GM12878 (cell line): ENCODE results near the gene RPL32. TPM values are rescaled to one million over a fixed set of nuclear protein-coding genes. Genes with fewer than 3 reads are reported as not detected.

Source experiments
- ATAC-seq: fragments of 200-7000 bp; cut with Tn5 transposase; 3 replicates; pipeline ENCODE4 v1.9.1; 2020; ENCODE audit warnings: mild to moderate bottlenecking, moderate library complexity
- BruUV-seq: library from RNA; stranded (reverse); fragments of 400-500 nt; replicated peaks from 2 replicates; lab custom pipeline; 2021; lab: Mats Ljungman, UMichigan
- CTCF ChIA-PET: fragments of 300-600 bp; sonication (Branson Sonifier 250); formaldehyde crosslinking; extraction: SDS; loops from one replicate; lab custom pipeline; 2021; ENCODE audit warnings: inconsistent platforms; lab: Yijun Ruan, JAX
- POLR2A ChIA-PET: fragments of 350-600 bp; formaldehyde crosslinking; extraction: SDS; loops from one replicate; lab custom pipeline; 2021; ENCODE audit warnings: inconsistent platforms; lab: Charles Lee
- RAD21 ChIA-PET: fragments of 300-600 bp; sonication (Branson Sonifier 250); formaldehyde crosslinking; loops from one replicate; lab custom pipeline; 2023; ENCODE audit warnings: antibody characterized with exemption; ENCODE audit not compliant: unreplicated experiment; lab: Charles Lee
- SMC1A ChIA-PET: fragments of 300-600 bp; sonication (Branson Sonifier 250); formaldehyde crosslinking; loops from one replicate; lab custom pipeline; 2023; ENCODE audit not compliant: unreplicated experiment, uncharacterized antibody; lab: Charles Lee
- DNase-seq: peaks from one replicate; pipeline ENCODE4 v3.0.0-alpha.2; 2011; ENCODE audit warnings: low read depth, low spot score
- FAIRE-seq: peaks from 3 replicates; lab custom pipeline; 2011; peaks lifted over from hg19 to GRCh38; lab: Jason Lieb, UNC
- H2AFZ ChIP-seq: 2 replicates; pipeline ENCODE4 v1.6.0; 2011; ENCODE audit warnings: low read depth, low read length, control low read depth; ENCODE audit not compliant: control insufficient read depth
- H3K27ac ChIP-seq: 2 replicates; pipeline ENCODE4 v1.5.1; 2011; ENCODE audit warnings: control low read depth; ENCODE audit not compliant: control insufficient read depth, insufficient read depth
- H3K27me3 ChIP-seq, 2 experiments: replicated peaks in 1 of 2; 2 replicates each; pipeline versions ENCODE4 v1.6.0 to v1.6.1; 2011; ENCODE audit warnings: low read length in 1 of 2; ENCODE audit not compliant: control insufficient read depth in 2 of 2, insufficient read depth in 2 of 2
- H3K36me3 ChIP-seq, 2 experiments: 2 replicates each; pipeline ENCODE4 v1.5.1; 2011; ENCODE audit warnings: low read length in 1 of 2; ENCODE audit not compliant: control insufficient read depth in 2 of 2, insufficient read depth in 2 of 2
- H3K4me1 ChIP-seq: 2 replicates; pipeline ENCODE4 v1.6.1; 2011; ENCODE audit warnings: mild to moderate bottlenecking, low read length, moderate library complexity, mixed read lengths; ENCODE audit not compliant: control insufficient read depth, insufficient read depth
- H3K4me2 ChIP-seq: 2 replicates; pipeline ENCODE4 v1.6.0; 2011; ENCODE audit warnings: control low read depth; ENCODE audit not compliant: control insufficient read depth, insufficient read depth
- H3K4me3 ChIP-seq: fragments of 200-600 bp; sonication (generic); 2 replicates; pipeline ENCODE4 v1.5.1; 2016
- H3K79me2 ChIP-seq: 2 replicates; pipeline ENCODE4 v1.6.0; 2011; ENCODE audit warnings: low read length; ENCODE audit not compliant: control insufficient read depth, insufficient read depth
- H3K9ac ChIP-seq: 2 replicates; pipeline ENCODE4 v1.8.0; 2011; ENCODE audit warnings: low read length, control low read depth, mixed read lengths; ENCODE audit not compliant: control insufficient read depth, insufficient read depth
- H3K9me3 ChIP-seq: replicated peaks from 3 replicates; pipeline ENCODE4 v1.5.1; 2011; ENCODE audit warnings: mild to moderate bottlenecking, low read length; ENCODE audit not compliant: control insufficient read depth, insufficient read depth
- H4K20me1 ChIP-seq: 2 replicates; pipeline ENCODE4 v1.6.0; 2011; ENCODE audit not compliant: control insufficient read depth, insufficient read depth
- DPF2 ChIP-seq: fragments of 450-650 bp; IDR thresholded peaks from 2 replicates; pipeline ENCODE4 v1.6.1; 2017; ENCODE audit warnings: mild to moderate bottlenecking
- ETV6 ChIP-seq, 2 experiments: fragments of 450-650 bp in 1 of 2; IDR thresholded peaks in 1 of 2; conservative IDR thresholded peaks in 1 of 2; 2 replicates each; pipeline ENCODE4 v1.6.1; 2014; ENCODE audit warnings: antibody characterized with exemption in 1 of 2, borderline replicate concordance in 1 of 2, low read depth in 1 of 2, mild to moderate bottlenecking in 1 of 2, moderate library complexity in 1 of 2
- JUNB ChIP-seq: IDR thresholded peaks from 2 replicates; pipeline ENCODE4 v1.6.1; 2016; ENCODE audit warnings: antibody characterized with exemption, mild to moderate bottlenecking
- JUND ChIP-seq: IDR thresholded peaks from 2 replicates; pipeline ENCODE4 v1.6.1; 2012; ENCODE audit warnings: low read depth, mild to moderate bottlenecking, low read length, improper control_type of control experiment, moderate library complexity
- KDM1A ChIP-seq: fragments of 200-600 bp; sonication (generic); IDR thresholded peaks from 2 replicates; pipeline ENCODE4 v1.6.1; 2016; ENCODE audit warnings: borderline replicate concordance
- RAD51 ChIP-seq: fragments of 450-650 bp; IDR thresholded peaks from 2 replicates; pipeline ENCODE4 v1.6.1; 2016; ENCODE audit warnings: moderate library complexity, mild to moderate bottlenecking, inconsistent platforms
- RELA ChIP-seq: fragments of 450-650 bp; IDR thresholded peaks from 2 replicates; pipeline ENCODE4 v1.8.0; 2014; ENCODE audit warnings: borderline replicate concordance; ENCODE audit not compliant: partially characterized antibody
- SMAD1 ChIP-seq: fragments of 450-650 bp; IDR thresholded peaks from 2 replicates; pipeline ENCODE4 v1.6.1; 2018; ENCODE audit warnings: mild to moderate bottlenecking, low read depth; ENCODE audit not compliant: partially characterized antibody
- ZNF384 ChIP-seq: IDR thresholded peaks from 2 replicates; pipeline ENCODE4 v1.6.1; 2012; ENCODE audit warnings: low read depth, mild to moderate bottlenecking, low read length, improper control_type of control experiment, borderline replicate concordance
- ZSCAN29 ChIP-seq: fragments of 450-650 bp; IDR thresholded peaks from 2 replicates; pipeline ENCODE4 v1.6.1; 2017; ENCODE audit warnings: mild to moderate bottlenecking, moderate library complexity
- WGBS: methylation state at CpG from one replicate; pipeline ENCODE4 v1.1.6; 2016; ENCODE audit warnings: low lambda C conversion rate; ENCODE audit not compliant: insufficient replicate concordance, insufficient coverage; ENCODE audit errors: missing lambda C conversion rate; 5-methylcytosine and 5-hydroxymethylcytosine counted together
- in situ Hi-C: fragments of 300-500 bp; cut with MboI; formaldehyde crosslinking; loops from 9 replicates; pipeline ENCODE4 v1.14.3; 2018; ENCODE audit warnings: mixed read lengths
- intact Hi-C: fragments of 100-400 bp; cut with micrococcal nuclease; formaldehyde crosslinking; loops from one replicate; pipeline ENCODE4 v1.14.2; 2022; ENCODE audit not compliant: unreplicated experiment
- polyA plus RNA-seq, 11 experiments: library from polyadenylated mRNA; depleted of rRNA in 4 of 11; unstranded in 6 of 11; stranded (reverse) in 5 of 11; fragments of >200 nt; fragmentation: Nextera tagmentation in 4 of 11; fragmentation: Illumina TruSeq in 1 of 11; extraction: Ambion mirVana in 4 of 11; extraction: Trizol in 1 of 11; gene quantifications; 1 replicate in 1 of 11; 2 replicates in 10 of 11; pipeline versions ENCODE4 v1.2.1 to v1.2.3, GENCODE V29; 2011 to 2016; ENCODE audit warnings: inconsistent platforms in 2 of 11, missing spikeins in 2 of 11, low read depth in 1 of 11
- total RNA-seq, 4 experiments: library from RNA; depleted of rRNA in 3 of 4; stranded (reverse); fragments of >200 nt in 3 of 4; fragmentation: Illumina TruSeq in 1 of 4; extraction: Trizol in 1 of 4; gene quantifications; 2 replicates each; pipeline versions ENCODE4 v1.2.1 to v1.2.3, GENCODE V29; 2013 to 2021
- TF ChIP-seq, protein P1 (sequence below): fragments of 450-650 bp; IDR thresholded peaks from 2 replicates; pipeline ENCODE4 v1.6.1; 2017; ENCODE audit warnings: mild to moderate bottlenecking, moderate library complexity
- TF ChIP-seq, protein P2 (sequence below): fragments of 450-650 bp; IDR thresholded peaks from 2 replicates; pipeline ENCODE4 v1.6.1; 2016; ENCODE audit warnings: mild to moderate bottlenecking, moderate library complexity, borderline replicate concordance
- TF ChIP-seq, protein P3 (sequence below): fragments of 450-650 bp; formaldehyde crosslinking; IDR thresholded peaks from 2 replicates; pipeline ENCODE4 v1.5.0; 2022; ENCODE audit warnings: mild to moderate bottlenecking, missing genetic modification characterization

Gene RPL32
- total and polyA plus RNA-seq, 10 of the 15 experiments (the other 5 are each of a cell fraction or from before 2014, with no cell fraction given): 1,533 to 5,147 (median 3,350) TPM

DNA sequence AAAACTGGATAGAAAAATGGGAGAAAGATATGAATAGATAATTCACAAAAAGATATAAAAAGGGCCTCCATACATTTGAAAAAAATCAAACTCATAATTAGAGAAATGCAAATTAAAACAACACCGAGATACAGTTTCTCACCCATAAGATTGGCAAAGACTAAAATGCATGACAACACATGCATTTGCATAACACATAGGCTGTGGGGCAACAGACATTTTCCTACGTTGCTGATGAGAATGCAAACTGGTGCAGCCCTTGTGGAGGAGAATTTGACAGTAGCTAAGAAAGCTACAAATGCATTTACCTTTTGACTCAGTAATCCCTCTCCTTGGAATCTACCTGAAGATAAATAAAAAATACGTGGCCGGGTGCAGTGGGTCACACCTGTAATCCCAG is 56.3 kb downstream of the RPL32 start:
- Histone ChIP-seq H3K4me2 (no peak overlapping the region), H3K4me1 (no peaks in the 10 kb centered on the region), H3K27ac (no peak overlapping the region), H3K9ac (no peak overlapping the region), H2AFZ (no peak overlapping the region), H3K79me2 (no peaks in the 10 kb centered on the region), H4K20me1 (no peaks in the 10 kb centered on the region), H3K9me3 (no peaks in the 10 kb centered on the region), H3K27me3 (peaks cover 2 to 4% of the 10 kb centered on the region in 2 experiments; a peak in 2 of 4 replicates), H3K4me3 (no peak overlapping the region), H3K36me3 (no peaks in the 10 kb centered on the region)
- ChIA-PET CTCF (interaction anchor here (0.6 kb wide), 1 partner anchor 62 kb away, joined by 3 read pairs; no protein-coding TSS in a partner anchor), RAD21 (no interaction called here), SMC1A (no interaction called here), POLR2A (no interaction called here)
- no peak for ATAC-seq
- WGBS: 12% methylated on average over 4 of the region's 4 CpGs
- intact Hi-C loops: no loop called here
- no peak for DNase-seq
- FAIRE-seq: no peak
- no TSS peak for BruUV-seq
- in situ Hi-C loops: no loop called here
- TF ChIP-seq RELA (no peak), JUND (no peak), KDM1A (no peak), DPF2 (no peak), ZNF384 (no peak), ETV6 (conservative IDR thresholded peaks at IDR 0.05 in 1 of 2, IDR thresholded peaks at IDR 0.05 in 1 of 2; ENCODE audit: borderline replicate concordance in 1 of 2, low read depth in 1 of 2) (no peak), SMAD1 (no peak), JUNB (no peak), ZSCAN29 (no peak), RAD51 (no peak)
- TF ChIP-seq, protein P1, sequence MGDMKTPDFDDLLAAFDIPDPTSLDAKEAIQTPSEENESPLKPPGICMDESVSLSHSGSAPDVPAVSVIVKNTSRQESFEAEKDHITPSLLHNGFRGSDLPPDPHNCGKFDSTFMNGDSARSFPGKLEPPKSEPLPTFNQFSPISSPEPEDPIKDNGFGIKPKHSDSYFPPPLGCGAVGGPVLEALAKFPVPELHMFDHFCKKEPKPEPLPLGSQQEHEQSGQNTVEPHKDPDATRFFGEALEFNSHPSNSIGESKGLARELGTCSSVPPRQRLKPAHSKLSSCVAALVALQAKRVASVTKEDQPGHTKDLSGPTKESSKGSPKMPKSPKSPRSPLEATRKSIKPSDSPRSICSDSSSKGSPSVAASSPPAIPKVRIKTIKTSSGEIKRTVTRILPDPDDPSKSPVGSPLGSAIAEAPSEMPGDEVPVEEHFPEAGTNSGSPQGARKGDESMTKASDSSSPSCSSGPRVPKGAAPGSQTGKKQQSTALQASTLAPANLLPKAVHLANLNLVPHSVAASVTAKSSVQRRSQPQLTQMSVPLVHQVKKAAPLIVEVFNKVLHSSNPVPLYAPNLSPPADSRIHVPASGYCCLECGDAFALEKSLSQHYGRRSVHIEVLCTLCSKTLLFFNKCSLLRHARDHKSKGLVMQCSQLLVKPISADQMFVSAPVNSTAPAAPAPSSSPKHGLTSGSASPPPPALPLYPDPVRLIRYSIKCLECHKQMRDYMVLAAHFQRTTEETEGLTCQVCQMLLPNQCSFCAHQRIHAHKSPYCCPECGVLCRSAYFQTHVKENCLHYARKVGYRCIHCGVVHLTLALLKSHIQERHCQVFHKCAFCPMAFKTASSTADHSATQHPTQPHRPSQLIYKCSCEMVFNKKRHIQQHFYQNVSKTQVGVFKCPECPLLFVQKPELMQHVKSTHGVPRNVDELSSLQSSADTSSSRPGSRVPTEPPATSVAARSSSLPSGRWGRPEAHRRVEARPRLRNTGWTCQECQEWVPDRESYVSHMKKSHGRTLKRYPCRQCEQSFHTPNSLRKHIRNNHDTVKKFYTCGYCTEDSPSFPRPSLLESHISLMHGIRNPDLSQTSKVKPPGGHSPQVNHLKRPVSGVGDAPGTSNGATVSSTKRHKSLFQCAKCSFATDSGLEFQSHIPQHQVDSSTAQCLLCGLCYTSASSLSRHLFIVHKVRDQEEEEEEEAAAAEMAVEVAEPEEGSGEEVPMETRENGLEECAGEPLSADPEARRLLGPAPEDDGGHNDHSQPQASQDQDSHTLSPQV: no peak
- TF ChIP-seq, protein P2, sequence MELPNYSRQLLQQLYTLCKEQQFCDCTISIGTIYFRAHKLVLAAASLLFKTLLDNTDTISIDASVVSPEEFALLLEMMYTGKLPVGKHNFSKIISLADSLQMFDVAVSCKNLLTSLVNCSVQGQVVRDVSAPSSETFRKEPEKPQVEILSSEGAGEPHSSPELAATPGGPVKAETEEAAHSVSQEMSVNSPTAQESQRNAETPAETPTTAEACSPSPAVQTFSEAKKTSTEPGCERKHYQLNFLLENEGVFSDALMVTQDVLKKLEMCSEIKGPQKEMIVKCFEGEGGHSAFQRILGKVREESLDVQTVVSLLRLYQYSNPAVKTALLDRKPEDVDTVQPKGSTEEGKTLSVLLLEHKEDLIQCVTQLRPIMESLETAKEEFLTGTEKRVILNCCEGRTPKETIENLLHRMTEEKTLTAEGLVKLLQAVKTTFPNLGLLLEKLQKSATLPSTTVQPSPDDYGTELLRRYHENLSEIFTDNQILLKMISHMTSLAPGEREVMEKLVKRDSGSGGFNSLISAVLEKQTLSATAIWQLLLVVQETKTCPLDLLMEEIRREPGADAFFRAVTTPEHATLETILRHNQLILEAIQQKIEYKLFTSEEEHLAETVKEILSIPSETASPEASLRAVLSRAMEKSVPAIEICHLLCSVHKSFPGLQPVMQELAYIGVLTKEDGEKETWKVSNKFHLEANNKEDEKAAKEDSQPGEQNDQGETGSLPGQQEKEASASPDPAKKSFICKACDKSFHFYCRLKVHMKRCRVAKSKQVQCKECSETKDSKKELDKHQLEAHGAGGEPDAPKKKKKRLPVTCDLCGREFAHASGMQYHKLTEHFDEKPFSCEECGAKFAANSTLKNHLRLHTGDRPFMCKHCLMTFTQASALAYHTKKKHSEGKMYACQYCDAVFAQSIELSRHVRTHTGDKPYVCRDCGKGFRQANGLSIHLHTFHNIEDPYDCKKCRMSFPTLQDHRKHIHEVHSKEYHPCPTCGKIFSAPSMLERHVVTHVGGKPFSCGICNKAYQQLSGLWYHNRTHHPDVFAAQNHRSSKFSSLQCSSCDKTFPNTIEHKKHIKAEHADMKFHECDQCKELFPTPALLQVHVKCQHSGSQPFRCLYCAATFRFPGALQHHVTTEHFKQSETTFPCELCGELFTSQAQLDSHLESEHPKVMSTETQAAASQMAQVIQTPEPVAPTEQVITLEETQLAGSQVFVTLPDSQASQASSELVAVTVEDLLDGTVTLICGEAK: no peak
- TF ChIP-seq, protein P3, sequence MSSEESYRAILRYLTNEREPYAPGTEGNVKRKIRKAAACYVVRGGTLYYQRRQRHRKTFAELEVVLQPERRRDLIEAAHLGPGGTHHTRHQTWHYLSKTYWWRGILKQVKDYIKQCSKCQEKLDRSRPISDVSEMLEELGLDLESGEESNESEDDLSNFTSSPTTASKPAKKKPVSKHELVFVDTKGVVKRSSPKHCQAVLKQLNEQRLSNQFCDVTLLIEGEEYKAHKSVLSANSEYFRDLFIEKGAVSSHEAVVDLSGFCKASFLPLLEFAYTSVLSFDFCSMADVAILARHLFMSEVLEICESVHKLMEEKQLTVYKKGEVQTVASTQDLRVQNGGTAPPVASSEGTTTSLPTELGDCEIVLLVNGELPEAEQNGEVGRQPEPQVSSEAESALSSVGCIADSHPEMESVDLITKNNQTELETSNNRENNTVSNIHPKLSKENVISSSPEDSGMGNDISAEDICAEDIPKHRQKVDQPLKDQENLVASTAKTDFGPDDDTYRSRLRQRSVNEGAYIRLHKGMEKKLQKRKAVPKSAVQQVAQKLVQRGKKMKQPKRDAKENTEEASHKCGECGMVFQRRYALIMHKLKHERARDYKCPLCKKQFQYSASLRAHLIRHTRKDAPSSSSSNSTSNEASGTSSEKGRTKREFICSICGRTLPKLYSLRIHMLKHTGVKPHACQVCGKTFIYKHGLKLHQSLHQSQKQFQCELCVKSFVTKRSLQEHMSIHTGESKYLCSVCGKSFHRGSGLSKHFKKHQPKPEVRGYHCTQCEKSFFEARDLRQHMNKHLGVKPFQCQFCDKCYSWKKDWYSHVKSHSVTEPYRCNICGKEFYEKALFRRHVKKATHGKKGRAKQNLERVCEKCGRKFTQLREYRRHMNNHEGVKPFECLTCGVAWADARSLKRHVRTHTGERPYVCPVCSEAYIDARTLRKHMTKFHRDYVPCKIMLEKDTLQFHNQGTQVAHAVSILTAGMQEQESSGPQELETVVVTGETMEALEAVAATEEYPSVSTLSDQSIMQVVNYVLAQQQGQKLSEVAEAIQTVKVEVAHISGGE: no peak
